ENCODE data around the gene MAP4K5. TPM values are rescaled to one million over a fixed set of nuclear protein-coding genes. Genes with fewer than 3 reads are reported as not detected.
A peak's percentile ranks its signal among the peaks of the same experiment; 100 is the strongest.

MAP4K5 gene
- total RNA-seq, 6 donors from 2014 or later, result 44.5 to 131 (median 80.0) TPM

- Histone ChIP-seq H3K27ac (no peak overlapping the region), H3K4me3 (peak overlapping the region in 1 of 4 donors; percentile 88), H3K27me3 (no peaks in the 10 kb centered on the region), H3K4me1 (peaks cover 15 to 16% (median 16%) of the 10 kb centered on the region in 4 donors), H3K36me3 (no peaks in the 10 kb centered on the region), H3K9me3 (no peaks in the 10 kb centered on the region)
- no peak for TF ChIP-seq EP300 (IDR thresholded peaks at IDR 0.05)
- WGBS, 2 donors, result 93 to 94% methylated on average over 5 of the region's 5 CpGs
- DNase-seq (no peak), ATAC-seq (ENCODE audit: low FRiP score in 2 of 2) (no peak)
These were observed 137.7 kb downstream of the MAP4K5 start for GRCh38 chr14:50394713-50395112.

DNA sequence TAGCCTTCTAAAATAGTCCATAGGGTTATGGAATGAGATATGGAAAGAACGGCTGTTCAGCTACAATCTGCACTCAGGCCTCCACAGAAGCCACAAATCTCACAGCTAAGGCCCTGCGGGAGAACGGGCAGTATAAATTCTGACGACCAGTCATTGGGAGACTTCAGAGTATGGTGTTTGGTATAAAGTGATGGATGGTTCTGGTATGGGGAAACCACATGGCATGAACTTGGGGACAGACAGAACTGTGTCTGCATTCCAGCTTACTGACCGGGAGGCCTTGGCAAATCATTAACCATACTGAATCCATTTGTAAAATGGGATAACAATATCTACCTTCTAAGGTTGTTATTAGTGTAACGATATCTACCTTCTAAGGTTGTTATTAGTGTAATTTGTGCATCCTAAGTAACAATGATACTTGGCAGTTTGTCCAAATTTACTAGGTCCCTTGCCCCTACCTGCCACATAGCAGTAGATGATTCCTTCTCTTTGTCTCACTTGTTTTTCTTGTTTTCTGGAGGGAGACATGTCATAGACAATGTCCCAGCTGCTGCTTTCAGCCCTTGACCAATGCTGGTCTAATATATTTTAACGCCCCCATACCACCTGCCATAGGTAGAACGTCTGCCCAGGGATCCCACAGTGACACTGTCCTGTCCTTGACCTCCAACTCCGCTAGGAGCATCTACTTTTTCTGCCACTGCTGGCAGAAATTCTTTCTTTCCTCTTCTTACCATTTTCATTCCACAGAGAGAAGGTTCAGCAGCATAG lies 142.5 kb downstream of the MAP4K5 start:
- H3K36me3 ChIP-seq, result no peaks in the 10 kb centered on the region
- no peak for DNase-seq
- H3K27ac ChIP-seq, result no peak overlapping the region
- ATAC-seq (ENCODE audit: low FRiP score in 2 of 2), result no peak
- H3K4me1 ChIP-seq, result peaks cover 0 to 11% (median 5%) of the 10 kb centered on the region in 4 donors
- H3K9me3 ChIP-seq, result no peaks in the 10 kb centered on the region
- H3K27me3 ChIP-seq, result no peaks in the 10 kb centered on the region
- H3K4me3 ChIP-seq, result no peak overlapping the region
- TF ChIP-seq POLR2AphosphoS5 (IDR thresholded peaks at IDR 0.05), result no peak
- TF ChIP-seq CTCF (IDR thresholded peaks at IDR 0.05), result no peak
- TF ChIP-seq EP300 (IDR thresholded peaks at IDR 0.05), result no peak
- TF ChIP-seq POLR2A (IDR thresholded peaks at IDR 0.05), result no peak
- WGBS, 2 donors, result 90 to 94% methylated on average over 9 of the region's 9 CpGs

GRCh38 chr14:50388256-50388931 lies 144.0 kb downstream of the MAP4K5 start:
- ATAC-seq (ENCODE audit: low FRiP score in 2 of 2), result peak; percentile 12 to 37

GRCh38 chr14:50387548-50387947 lies 144.8 kb downstream of the MAP4K5 start:
- Histone ChIP-seq H3K27me3 (no peaks in the 10 kb centered on the region), H3K36me3 (no peaks in the 10 kb centered on the region), H3K9me3 (no peaks in the 10 kb centered on the region), H3K27ac (no peak overlapping the region), H3K4me3 (no peak overlapping the region), H3K4me1 (peaks cover 0 to 8% (median 3%) of the 10 kb centered on the region in 4 donors)
- DNase-seq (no peak), ATAC-seq (ENCODE audit: low FRiP score in 2 of 2) (no peak)
- TF ChIP-seq EP300 (IDR thresholded peaks at IDR 0.05), result no peak
- TF ChIP-seq POLR2A (IDR thresholded peaks at IDR 0.05), result no peak
- no peak for TF ChIP-seq CTCF (IDR thresholded peaks at IDR 0.05)
- 100% methylated on average over 1 of the region's 1 CpG for WGBS, 2 donors

More at GRCh38 chr14:50388256-50388931, 144.0 kb downstream of the MAP4K5 start:
- WGBS, 2 donors, result 54 to 73% methylated on average over 9 of the region's 9 CpGs
- DNase-seq, result peak in 1 of 2 donors; percentile 45
- H3K27ac ChIP-seq, result peak overlapping the region in 3 of 4 donors; percentile 0 to 54 (median 46)
- TF ChIP-seq POLR2AphosphoS5 (IDR thresholded peaks at IDR 0.05), result no peak
- no peak for TF ChIP-seq EP300 (IDR thresholded peaks at IDR 0.05)
- TF ChIP-seq POLR2A (IDR thresholded peaks at IDR 0.05), result no peak
- TF ChIP-seq CTCF (IDR thresholded peaks at IDR 0.05), result no peak
- peaks cover 0 to 8% (median 3%) of the 10 kb centered on the region in 4 donors for H3K4me1 ChIP-seq
- H3K27me3 ChIP-seq, result no peaks in the 10 kb centered on the region
- H3K36me3 ChIP-seq, result no peaks in the 10 kb centered on the region
- H3K4me3 ChIP-seq, result no peak overlapping the region
- no peaks in the 10 kb centered on the region for H3K9me3 ChIP-seq

DNA sequence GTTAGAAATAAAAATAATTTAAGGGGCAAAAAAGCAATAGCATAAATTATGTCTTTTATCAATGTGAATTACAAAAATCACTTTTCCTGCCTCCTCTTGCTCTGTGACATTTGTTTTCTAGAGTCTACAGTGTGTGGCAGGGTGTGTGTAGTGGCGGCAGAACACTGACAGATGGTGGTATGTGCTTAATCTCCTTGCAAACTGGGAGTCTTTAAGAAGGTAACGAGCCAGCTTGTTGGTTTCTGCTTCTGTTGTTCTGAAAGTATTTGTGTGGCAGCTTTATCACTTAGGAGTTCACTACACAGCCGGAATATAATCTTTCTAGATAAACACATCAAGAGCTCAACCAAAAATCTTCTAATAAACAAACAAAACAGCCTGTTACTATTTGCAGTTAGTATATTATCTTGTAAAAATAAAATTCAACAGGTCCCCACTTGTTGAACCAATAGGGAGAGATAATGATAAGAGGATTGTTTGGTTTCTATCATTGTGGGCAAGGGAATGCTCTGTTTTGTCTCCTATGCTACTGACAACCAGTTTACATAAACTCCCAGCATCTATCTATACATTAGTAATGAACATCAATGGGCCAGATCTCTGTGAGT lies 148.6 kb downstream of the MAP4K5 start:
- H3K27ac ChIP-seq, result no peak overlapping the region
- H3K4me3 ChIP-seq, result no peak overlapping the region
- 56 to 69% methylated on average over 3 of the region's 3 CpGs for WGBS, 2 donors
- TF ChIP-seq EP300 (IDR thresholded peaks at IDR 0.05) (no peak), CTCF (IDR thresholded peaks at IDR 0.05) (no peak), POLR2AphosphoS5 (IDR thresholded peaks at IDR 0.05) (no peak), POLR2A (IDR thresholded peaks at IDR 0.05) (no peak)
- ATAC-seq (ENCODE audit: low FRiP score in 2 of 2), result no peak
- H3K4me1 ChIP-seq, result peaks cover 0 to 8% (median 3%) of the 10 kb centered on the region in 4 donors
- H3K9me3 ChIP-seq, result no peaks in the 10 kb centered on the region
- DNase-seq, result no peak
- peaks cover 0 to 3% (median 0%) of the 10 kb centered on the region in 4 donors for H3K36me3 ChIP-seq
- H3K27me3 ChIP-seq, result no peaks in the 10 kb centered on the region
